Trophoblast cell (in vitro differentiated cells and primary cell): Measurements from ENCODE around the gene LGALS12.
"Not testable (repeated sequence)": the region's sequence is repeated elsewhere in the genome, so short reads cannot be mapped to it uniquely, and the experiment has no call there.

Experiments
- DNase-seq, 2 donors: peaks; one replicate each; pipeline ENCODE4 v3.0.0-alpha.2; 2016
- H2AFZ ChIP-seq: 2 replicates; pipeline ENCODE4 v1.6.1; 2013; ENCODE audit warnings: low read length, moderate library complexity, mild to moderate bottlenecking; ENCODE audit not compliant: insufficient read depth, poor library complexity
- H2AK5ac ChIP-seq: 2 replicates; pipeline ENCODE4 v1.6.1; 2013; ENCODE audit warnings: mild to moderate bottlenecking, low read length
- H2BK120ac ChIP-seq: 2 replicates; pipeline ENCODE4 v1.6.1; 2013; ENCODE audit warnings: low read length, mild to moderate bottlenecking, moderate library complexity; ENCODE audit not compliant: insufficient read depth, poor library complexity
- H2BK12ac ChIP-seq: 2 replicates; pipeline ENCODE4 v1.6.1; 2013; ENCODE audit warnings: mild to moderate bottlenecking, low read length, moderate library complexity
- H2BK5ac ChIP-seq: 2 replicates; pipeline ENCODE4 v1.6.1; 2013; ENCODE audit warnings: low read length, low read depth, moderate library complexity, mild to moderate bottlenecking; ENCODE audit not compliant: poor library complexity
- H3K14ac ChIP-seq: 2 replicates; pipeline ENCODE4 v1.6.1; 2013; ENCODE audit warnings: mild to moderate bottlenecking, low read length
- H3K18ac ChIP-seq: 2 replicates; pipeline ENCODE4 v1.6.1; 2013; ENCODE audit warnings: mild to moderate bottlenecking, low read length
- H3K23ac ChIP-seq: 2 replicates; pipeline ENCODE4 v1.6.1; 2013; ENCODE audit warnings: low read length
- H3K27ac ChIP-seq: 2 replicates; pipeline ENCODE4 v1.5.1; 2013; ENCODE audit warnings: low read depth, mild to moderate bottlenecking, inconsistent platforms, low read length, moderate library complexity
- H3K27me3 ChIP-seq: 2 replicates; pipeline ENCODE4 v1.6.1; 2013; ENCODE audit warnings: inconsistent platforms, mild to moderate bottlenecking, low read length, moderate library complexity; ENCODE audit not compliant: insufficient read depth
- H3K36me3 ChIP-seq, 2 experiments: 1 replicate in 1 of 2; 2 replicates in 1 of 2; pipeline ENCODE4 v1.6.1; 2013; ENCODE audit warnings: low read length in 2 of 2, mild to moderate bottlenecking in 2 of 2, moderate library complexity in 1 of 2; ENCODE audit not compliant: insufficient read depth in 2 of 2, control insufficient read depth in 1 of 2
- H3K4ac ChIP-seq: 2 replicates; pipeline ENCODE4 v1.6.1; 2013; ENCODE audit warnings: low read depth, mild to moderate bottlenecking, low read length, moderate library complexity
- H3K4me1 ChIP-seq, 2 experiments: 1 replicate in 1 of 2; 2 replicates in 1 of 2; pipeline ENCODE4 v1.6.1; 2013; ENCODE audit warnings: low read length in 2 of 2, mild to moderate bottlenecking in 2 of 2, moderate library complexity in 1 of 2; ENCODE audit not compliant: insufficient read depth in 2 of 2, control insufficient read depth in 1 of 2
- H3K4me2 ChIP-seq: 2 replicates; pipeline ENCODE4 v1.6.1; 2013; ENCODE audit warnings: inconsistent platforms, mild to moderate bottlenecking, low read length, moderate library complexity
- H3K4me3 ChIP-seq: 2 replicates; pipeline ENCODE4 v1.5.1; 2013; ENCODE audit warnings: mild to moderate bottlenecking, low read depth, low read length, inconsistent platforms
- H3K79me1 ChIP-seq: one replicate; pipeline ENCODE4 v1.6.1; 2013; ENCODE audit warnings: low read length
- H3K79me2 ChIP-seq: 2 replicates; pipeline ENCODE4 v1.6.1; 2013; ENCODE audit warnings: low read length, mild to moderate bottlenecking; ENCODE audit not compliant: control insufficient read depth, insufficient read depth, poor library complexity
- H3K9ac ChIP-seq: 2 replicates; pipeline ENCODE4 v1.6.1; 2013; ENCODE audit warnings: mild to moderate bottlenecking, low read length
- H3K9me3 ChIP-seq: 2 replicates; pipeline ENCODE4 v1.6.1; 2013; ENCODE audit warnings: low read depth, mild to moderate bottlenecking, control low read depth, inconsistent platforms, low read length; ENCODE audit not compliant: insufficient read depth
- H4K12ac ChIP-seq: 2 replicates; pipeline ENCODE4 v1.6.1; 2013; ENCODE audit warnings: low read depth, mild to moderate bottlenecking, low read length, moderate library complexity
- H4K8ac ChIP-seq: 2 replicates; pipeline ENCODE4 v1.6.1; 2013; ENCODE audit warnings: low read depth, mild to moderate bottlenecking, low read length, moderate library complexity
- H4K91ac ChIP-seq: one replicate; pipeline ENCODE4 v1.6.1; 2013; ENCODE audit warnings: low read depth, mild to moderate bottlenecking, low read length, moderate library complexity
- WGBS: extraction: QIAGEN DNeasy Blood & Tissue Kit; methylation state at CpG from one replicate; pipeline ENCODE4 v1.1.7; 2013; ENCODE audit warnings: missing lambda C conversion rate; ENCODE audit not compliant: insufficient read length, insufficient coverage; ENCODE audit errors: extremely low coverage; 5-methylcytosine and 5-hydroxymethylcytosine counted together

Gene LGALS12

DNA sequence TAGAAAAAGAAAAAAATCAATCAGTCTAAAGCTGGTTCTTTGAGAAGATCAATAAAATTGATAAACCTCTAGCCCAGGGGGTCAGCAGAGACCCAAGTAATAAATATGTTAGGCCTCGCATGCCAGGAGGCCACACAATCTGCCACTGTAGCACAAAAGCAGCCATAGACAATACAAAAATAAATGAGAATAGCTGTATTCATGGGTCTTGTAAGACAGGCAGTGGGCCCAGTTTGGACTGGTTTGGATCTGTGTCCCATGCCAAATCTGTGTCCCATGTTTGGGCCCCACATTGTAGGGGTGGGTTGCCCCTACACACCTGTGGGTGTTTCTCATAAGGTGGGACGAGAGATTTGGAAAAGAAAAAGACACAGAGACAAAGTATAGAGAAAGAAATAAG is 24.1 kb downstream of the LGALS12 start:
- Histone ChIP-seq H3K79me2 (no peaks in the 10 kb centered on the region), H3K36me3 (no peaks in the 10 kb centered on the region), H2AFZ (no peak overlapping the region), H3K18ac (no peak overlapping the region), H3K79me1 (peaks cover 10% of the 10 kb centered on the region), H3K27ac (peak overlapping the region; percentile 84), H3K14ac (peak overlapping the region; percentile 86), H4K12ac (no peak overlapping the region), H3K9ac (no peak overlapping the region), H4K91ac (peak overlapping the region; percentile 92), H3K4ac (no peak overlapping the region), H3K27me3 (no peaks in the 10 kb centered on the region), H4K8ac (no peak overlapping the region), H3K4me3 (no peak overlapping the region), H2BK5ac (peak overlapping the region; percentile 85), H2AK5ac (peak overlapping the region; percentile 91), H2BK120ac (peak overlapping the region; percentile 79), H3K9me3 (no peaks in the 10 kb centered on the region), H3K4me2 (no peak overlapping the region), H3K4me1 (peaks cover 9 to 20% of the 10 kb centered on the region in 2 experiments), H2BK12ac (peak overlapping the region; percentile 94), H3K23ac (no peak overlapping the region)
- no peak for DNase-seq
- WGBS = no CpG with 5 or more reads among the region's 2 CpGs

DNA sequence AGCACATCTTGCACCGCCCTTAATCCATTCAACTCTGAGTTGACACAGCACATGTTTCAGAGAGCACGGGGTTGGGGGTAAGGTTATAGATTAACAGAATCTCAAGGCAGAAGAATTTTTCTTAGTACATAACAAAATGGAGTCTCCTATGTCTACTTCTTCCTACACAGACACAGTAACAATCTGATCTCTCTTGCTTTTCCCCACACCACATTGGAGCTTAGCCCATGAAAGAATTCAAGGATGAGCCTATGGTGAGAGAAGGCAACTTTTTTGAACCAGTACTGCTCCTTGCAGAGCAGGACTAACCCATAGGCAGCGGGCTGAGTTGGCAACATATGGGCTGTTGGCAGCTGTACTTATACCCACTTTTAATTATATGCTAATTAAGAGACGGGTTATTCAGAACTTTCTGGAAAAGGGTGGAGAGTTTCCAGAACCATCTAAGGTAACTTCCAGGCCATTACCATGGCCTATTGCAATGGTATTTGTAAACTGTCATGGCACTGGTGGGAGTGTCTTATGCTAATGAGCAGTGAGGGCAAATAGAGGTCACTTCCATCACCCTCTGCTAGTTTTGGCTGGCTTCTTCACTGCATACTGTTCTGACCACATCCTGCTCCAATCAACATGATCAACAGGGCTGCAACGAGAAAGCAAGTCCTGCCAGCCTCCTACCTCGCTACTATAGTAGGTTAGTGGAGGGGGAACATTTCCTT is 25.3 kb downstream of the LGALS12 start:
- H3K9ac ChIP-seq, H2AFZ ChIP-seq, H4K91ac ChIP-seq, H4K8ac ChIP-seq, H4K12ac ChIP-seq, H3K14ac ChIP-seq, H3K4ac ChIP-seq, H3K18ac ChIP-seq, H3K4me2 ChIP-seq, H3K27me3 ChIP-seq, H3K79me2 ChIP-seq, H3K4me3 ChIP-seq, H3K9me3 ChIP-seq, H3K36me3 ChIP-seq, H3K23ac ChIP-seq: not testable (repeated sequence)
- Histone ChIP-seq H2BK5ac (peak overlapping the region; percentile 77), H3K27ac (peak overlapping the region; percentile 48), H3K4me1 (peaks cover 9 to 20% of the 10 kb centered on the region in 2 experiments), H2BK120ac (peak overlapping the region; percentile 83), H2BK12ac (peak overlapping the region; percentile 68), H3K79me1 (peaks cover 10% of the 10 kb centered on the region), H2AK5ac (peak overlapping the region; percentile 77)
- DNase-seq = peak in 1 of 2 donors; percentile 2
- WGBS = no CpG with 5 or more reads among the region's 6 CpGs

DNA sequence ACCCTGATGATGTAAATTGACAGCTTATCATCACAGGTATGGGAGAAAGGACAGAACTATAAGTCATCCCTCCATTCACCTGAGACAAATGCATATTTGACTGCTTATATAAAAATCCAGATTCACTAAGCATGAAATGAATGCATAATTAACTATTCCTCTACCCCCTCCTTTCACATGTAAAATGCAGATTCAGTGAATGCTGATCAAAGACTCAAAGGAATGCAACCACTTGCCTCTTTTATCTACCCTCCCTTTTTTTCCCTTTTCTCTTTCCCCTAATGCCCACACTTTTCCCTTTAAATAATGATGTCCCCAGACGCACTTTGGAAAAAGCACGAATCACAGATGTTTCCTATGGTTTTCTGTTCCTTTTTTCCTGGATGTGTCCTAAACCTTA is 26.2 kb downstream of the LGALS12 start:
- Histone ChIP-seq H4K12ac (no peak overlapping the region), H3K9ac (no peak overlapping the region), H3K36me3 (no peaks in the 10 kb centered on the region), H3K27me3 (no peaks in the 10 kb centered on the region), H3K4me2 (no peak overlapping the region), H3K4me1 (peaks cover 9 to 20% of the 10 kb centered on the region in 2 experiments), H2AFZ (no peak overlapping the region), H3K23ac (no peak overlapping the region), H2BK5ac (no peak overlapping the region), H3K27ac (peak overlapping the region; percentile 20), H3K14ac (no peak overlapping the region), H3K79me1 (peaks cover 10% of the 10 kb centered on the region), H3K4ac (no peak overlapping the region), H2AK5ac (no peak overlapping the region), H4K91ac (no peak overlapping the region), H2BK120ac (no peak overlapping the region), H4K8ac (no peak overlapping the region), H3K18ac (no peak overlapping the region), H3K4me3 (no peak overlapping the region), H2BK12ac (no peak overlapping the region), H3K9me3 (no peaks in the 10 kb centered on the region), H3K79me2 (no peaks in the 10 kb centered on the region)
- DNase-seq = no peak
- no CpG with 5 or more reads among the region's 2 CpGs for WGBS

DNA sequence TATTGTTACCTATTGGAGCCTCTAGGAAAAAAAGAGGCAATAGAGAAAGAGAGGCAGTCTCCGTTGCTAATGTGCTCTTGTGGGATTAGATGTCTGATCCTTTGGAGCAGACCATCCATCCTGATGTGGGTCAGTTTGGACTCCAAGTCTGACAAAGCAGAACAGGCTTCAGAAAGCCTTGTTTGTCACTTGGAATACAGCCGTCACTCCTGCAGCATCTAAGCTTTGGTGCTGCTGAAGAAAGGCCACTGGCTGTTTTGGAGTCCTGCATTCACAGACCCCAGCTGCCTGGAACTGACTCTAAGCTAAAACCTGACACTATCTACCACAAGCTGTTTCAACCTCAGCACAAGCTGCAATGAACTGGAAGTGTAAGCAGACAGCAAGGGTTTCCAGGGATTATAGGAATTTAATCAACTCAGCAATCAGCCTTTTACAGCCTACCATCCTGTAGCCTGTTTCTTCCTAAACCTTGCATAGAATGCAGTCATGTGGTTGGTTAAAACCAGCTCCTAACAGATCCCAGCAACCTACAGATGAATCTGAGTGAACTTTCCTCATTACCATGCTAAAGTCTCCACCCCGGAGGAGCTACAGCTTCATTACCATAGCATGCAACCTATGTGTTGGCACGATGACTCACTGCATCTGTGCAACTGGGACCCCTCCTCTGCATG is 27.1 kb downstream of the LGALS12 start:
- Histone ChIP-seq H3K23ac (no peak overlapping the region), H3K14ac (no peak overlapping the region), H4K12ac (no peak overlapping the region), H3K9me3 (no peaks in the 10 kb centered on the region), H2BK120ac (no peak overlapping the region), H3K4me2 (peak overlapping the region; percentile 11), H3K18ac (no peak overlapping the region), H3K4me3 (no peak overlapping the region), H2AK5ac (no peak overlapping the region), H4K91ac (no peak overlapping the region), H3K9ac (no peak overlapping the region), H3K27ac (peak overlapping the region; percentile 40), H2BK5ac (no peak overlapping the region), H3K4me1 (peaks cover 9 to 20% of the 10 kb centered on the region in 2 experiments), H2AFZ (no peak overlapping the region), H3K79me2 (no peaks in the 10 kb centered on the region), H3K79me1 (peaks cover 10% of the 10 kb centered on the region), H2BK12ac (no peak overlapping the region), H4K8ac (no peak overlapping the region), H3K27me3 (no peaks in the 10 kb centered on the region), H3K4ac (no peak overlapping the region), H3K36me3 (no peaks in the 10 kb centered on the region)
- peak; percentile 16 to 78 for DNase-seq
- no CpG with 5 or more reads among the region's 4 CpGs for WGBS
